ENCODE measurements around the gene DCTN4.

The DCTN4 gene

GRCh38 chr5:150676578-150676977, 82.2 kb downstream of the DCTN4 start:
- TF ChIP-seq GATA1 (IDR thresholded peaks at IDR 0.05; ENCODE audit: low read depth, low read length) (no peak), POLR2A (IDR thresholded peaks at IDR 0.05; ENCODE audit: low read length) (no peak)
- DNase-seq = no peak

- TF ChIP-seq POLR2A (IDR thresholded peaks at IDR 0.05; ENCODE audit: low read length) = no peak
- no peak for TF ChIP-seq GATA1 (IDR thresholded peaks at IDR 0.05; ENCODE audit: low read depth, low read length)
- DNase-seq = no peak
These were observed 83.7 kb downstream of the DCTN4 start for GRCh38 chr5:150675069-150675468.

GRCh38 chr5:150674341-150674821, 84.4 kb downstream of the DCTN4 start:
- no peak for DNase-seq
- TF ChIP-seq POLR2A (IDR thresholded peaks at IDR 0.05; ENCODE audit: low read length) = no peak
- no peak for TF ChIP-seq GATA1 (IDR thresholded peaks at IDR 0.05; ENCODE audit: low read depth, low read length)

GRCh38 chr5:150672884-150673275, 85.9 kb downstream of the DCTN4 start:
- no peak for DNase-seq
- TF ChIP-seq GATA1 (IDR thresholded peaks at IDR 0.05; ENCODE audit: low read depth, low read length) (no peak), POLR2A (IDR thresholded peaks at IDR 0.05; ENCODE audit: low read length) (no peak)

- DNase-seq = peak; percentile 16 to 18
- TF ChIP-seq GATA1 (IDR thresholded peaks at IDR 0.05; ENCODE audit: low read depth, low read length) = no peak
- no peak for TF ChIP-seq POLR2A (IDR thresholded peaks at IDR 0.05; ENCODE audit: low read length)
These were observed 86.5 kb downstream of the DCTN4 start for GRCh38 chr5:150672237-150672883.

GRCh38 chr5:150671509-150672236, 87.1 kb downstream of the DCTN4 start:
- DNase-seq = no peak
- TF ChIP-seq GATA1 (IDR thresholded peaks at IDR 0.05; ENCODE audit: low read depth, low read length) (no peak), POLR2A (IDR thresholded peaks at IDR 0.05; ENCODE audit: low read length) (no peak)

- TF ChIP-seq POLR2A (IDR thresholded peaks at IDR 0.05; ENCODE audit: low read length) (no peak), GATA1 (IDR thresholded peaks at IDR 0.05; ENCODE audit: low read depth, low read length) (no peak)
- DNase-seq = no peak
These were observed 87.9 kb downstream of the DCTN4 start for GRCh38 chr5:150670948-150671310.

- DNase-seq = no peak
- TF ChIP-seq POLR2A (IDR thresholded peaks at IDR 0.05; ENCODE audit: low read length) = no peak
- no peak for TF ChIP-seq GATA1 (IDR thresholded peaks at IDR 0.05; ENCODE audit: low read depth, low read length)
These were observed 88.4 kb downstream of the DCTN4 start for GRCh38 chr5:150670275-150670947.

GRCh38 chr5:150665044-150665443, 93.8 kb downstream of the DCTN4 start:
- no peak for DNase-seq

GRCh38 chr5:150663936-150664335, 94.9 kb downstream of the DCTN4 start:
- TF ChIP-seq POLR2A (IDR thresholded peaks at IDR 0.05; ENCODE audit: low read length) = no peak
- no peak for TF ChIP-seq GATA1 (IDR thresholded peaks at IDR 0.05; ENCODE audit: low read depth, low read length)
- DNase-seq = no peak

More at GRCh38 chr5:150665044-150665443, 93.8 kb downstream of the DCTN4 start:
- TF ChIP-seq GATA1 (IDR thresholded peaks at IDR 0.05; ENCODE audit: low read depth, low read length) (no peak), POLR2A (IDR thresholded peaks at IDR 0.05; ENCODE audit: low read length) (no peak)

GRCh38 chr5:150662731-150663516, 95.9 kb downstream of the DCTN4 start:
- TF ChIP-seq GATA1 (IDR thresholded peaks at IDR 0.05; ENCODE audit: low read depth, low read length) (no peak), POLR2A (IDR thresholded peaks at IDR 0.05; ENCODE audit: low read length) (no peak)
- DNase-seq = no peak

- no peak for DNase-seq
- TF ChIP-seq POLR2A (IDR thresholded peaks at IDR 0.05; ENCODE audit: low read length) = no peak
- no peak for TF ChIP-seq GATA1 (IDR thresholded peaks at IDR 0.05; ENCODE audit: low read depth, low read length)
These were observed 96.8 kb downstream of the DCTN4 start for GRCh38 chr5:150661821-150662596.

GRCh38 chr5:150661086-150661485, 97.7 kb downstream of the DCTN4 start, which contains the start of gene MYOZ3:
TSS of gene MYOZ3 (plus strand) at chr5:150661251. CDS start at chr5:150662942, 1,691 bp downstream.
- no peak for DNase-seq
- TF ChIP-seq POLR2A (IDR thresholded peaks at IDR 0.05; ENCODE audit: low read length) = no peak
- no peak for TF ChIP-seq GATA1 (IDR thresholded peaks at IDR 0.05; ENCODE audit: low read depth, low read length)

Data from erythroblast (primary cell).